ENCODE data around the gene PRSS56.

DNA sequence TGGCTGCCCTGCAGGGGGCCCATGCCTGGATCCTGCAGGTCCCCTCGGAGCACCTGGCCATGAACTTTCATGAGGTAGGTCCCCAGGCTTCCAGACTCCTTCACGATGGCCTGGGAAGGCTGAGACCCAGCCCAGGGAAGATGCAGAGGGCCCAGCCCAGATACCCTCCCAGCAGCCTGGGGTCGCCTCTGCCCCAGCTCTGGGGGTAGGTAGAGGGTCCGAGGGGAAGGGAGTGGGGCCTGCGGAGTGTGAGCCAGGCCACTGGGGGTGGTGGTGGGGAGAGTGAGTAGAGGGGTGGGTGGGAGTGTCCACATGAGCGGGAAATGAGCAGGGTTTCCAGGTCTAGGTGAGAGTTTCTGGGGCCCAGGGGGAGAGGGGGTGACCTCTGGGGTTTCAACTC lies 4.6 kb downstream of the PRSS56 start:
- TF ChIP-seq, protein P1, sequence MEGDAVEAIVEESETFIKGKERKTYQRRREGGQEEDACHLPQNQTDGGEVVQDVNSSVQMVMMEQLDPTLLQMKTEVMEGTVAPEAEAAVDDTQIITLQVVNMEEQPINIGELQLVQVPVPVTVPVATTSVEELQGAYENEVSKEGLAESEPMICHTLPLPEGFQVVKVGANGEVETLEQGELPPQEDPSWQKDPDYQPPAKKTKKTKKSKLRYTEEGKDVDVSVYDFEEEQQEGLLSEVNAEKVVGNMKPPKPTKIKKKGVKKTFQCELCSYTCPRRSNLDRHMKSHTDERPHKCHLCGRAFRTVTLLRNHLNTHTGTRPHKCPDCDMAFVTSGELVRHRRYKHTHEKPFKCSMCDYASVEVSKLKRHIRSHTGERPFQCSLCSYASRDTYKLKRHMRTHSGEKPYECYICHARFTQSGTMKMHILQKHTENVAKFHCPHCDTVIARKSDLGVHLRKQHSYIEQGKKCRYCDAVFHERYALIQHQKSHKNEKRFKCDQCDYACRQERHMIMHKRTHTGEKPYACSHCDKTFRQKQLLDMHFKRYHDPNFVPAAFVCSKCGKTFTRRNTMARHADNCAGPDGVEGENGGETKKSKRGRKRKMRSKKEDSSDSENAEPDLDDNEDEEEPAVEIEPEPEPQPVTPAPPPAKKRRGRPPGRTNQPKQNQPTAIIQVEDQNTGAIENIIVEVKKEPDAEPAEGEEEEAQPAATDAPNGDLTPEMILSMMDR (optimal IDR thresholded peaks at IDR 0.05 in 1 of 3, IDR thresholded peaks at IDR 0.05 in 1 of 3, conservative IDR thresholded peaks at IDR 0.05 in 1 of 3; ENCODE audit: extremely low read depth in 1 of 3, insufficient read depth in 2 of 3, low read length in 3 of 3): no peak
- TF ChIP-seq EZH2 (IDR thresholded peaks at IDR 0.05; ENCODE audit: low read length): no peak
